K562 (cell line): ENCODE results near the gene CCDC97. TPM values are rescaled to one million over a fixed set of nuclear protein-coding genes. Genes with fewer than 3 reads are reported as not detected.

ENCODE experiments used
- BACH1 ChIP-seq: fragments of 200-800 bp; sonication (Bioruptor generic); IDR thresholded peaks from 2 replicates; pipeline ENCODE4 v1.6.1; 2016; ENCODE audit warnings: missing genetic modification characterization, missing compliant biosample characterization
- BMI1 ChIP-seq: fragments of 150-350 bp; IDR thresholded peaks from 2 replicates; pipeline ENCODE4 v1.6.1; 2014; ENCODE audit warnings: low read length
- CHD4 ChIP-seq: fragments of 200-600 bp; sonication (generic); IDR thresholded peaks from 3 replicates; pipeline ENCODE4 v1.6.1; 2012; ENCODE audit warnings: low read depth, mild to moderate bottlenecking, mixed read lengths, low read length, inconsistent platforms; ENCODE audit not compliant: insufficient read depth, insufficient replicate concordance, poor library complexity, severe bottlenecking
- DMBX1 ChIP-seq: fragments of 250-450 bp; sonication (Bioruptor Pico); IDR thresholded peaks from 2 replicates; pipeline ENCODE4 v1.8.0; 2022; ENCODE audit warnings: inconsistent platforms, mild to moderate bottlenecking, moderate library complexity, borderline replicate concordance
- HNRNPH1 ChIP-seq: fragments of 200-400 bp; formaldehyde crosslinking; optimal IDR thresholded peaks from 2 replicates; pipeline ENCODE3; 2017; ENCODE audit warnings: low read depth, mild to moderate bottlenecking, low read length, moderate library complexity
- JUNB ChIP-seq: fragments of 450-650 bp; formaldehyde crosslinking; conservative IDR thresholded peaks from 2 replicates; pipeline ENCODE4 v1.4.0; 2020; ENCODE audit warnings: mild to moderate bottlenecking
- NFIX ChIP-seq: fragments of 250-450 bp; sonication (Bioruptor Pico); IDR thresholded peaks from 2 replicates; pipeline ENCODE4 v1.4.0; 2020; ENCODE audit warnings: low read depth, mild to moderate bottlenecking, moderate library complexity
- RBFOX2 ChIP-seq: fragments of 200-400 bp; formaldehyde crosslinking; IDR thresholded peaks from 2 replicates; pipeline ENCODE4 v1.6.1; 2017; ENCODE audit warnings: low read depth, mild to moderate bottlenecking, low read length, moderate library complexity
- SMAD3 ChIP-seq: fragments of 450-650 bp; formaldehyde crosslinking; conservative IDR thresholded peaks from 2 replicates; pipeline ENCODE4 v1.4.0; 2020; ENCODE audit warnings: mild to moderate bottlenecking
- SRSF1 ChIP-seq: fragments of 200-400 bp; formaldehyde crosslinking; IDR thresholded peaks from 2 replicates; pipeline ENCODE4 v1.6.1; 2017; ENCODE audit warnings: mild to moderate bottlenecking, low read depth, low read length, moderate library complexity
- TARDBP ChIP-seq: fragments of 450-650 bp; IDR thresholded peaks from 2 replicates; pipeline ENCODE4 v1.6.1; 2016
- TFAM ChIP-seq: fragments of 250-450 bp; sonication (Bioruptor Pico); conservative IDR thresholded peaks from 2 replicates; pipeline ENCODE4 v1.5.0; 2021; ENCODE audit warnings: mild to moderate bottlenecking, moderate library complexity
- THRAP3 ChIP-seq: fragments of 450-650 bp; IDR thresholded peaks from 2 replicates; pipeline ENCODE4 v1.6.1; 2016; ENCODE audit warnings: mild to moderate bottlenecking, inconsistent platforms, borderline replicate concordance
- ZNF174 ChIP-seq: fragments of 250-450 bp; sonication (Bioruptor Pico); IDR thresholded peaks from 2 replicates; pipeline ENCODE4 v1.4.0; 2020; ENCODE audit warnings: mild to moderate bottlenecking
- ZNF583 ChIP-seq: fragments of 250-450 bp; sonication (Bioruptor Pico); IDR thresholded peaks from 2 replicates; pipeline ENCODE4 v1.4.0; 2020
- polyA plus RNA-seq, 8 experiments: library from polyadenylated mRNA; depleted of rRNA in 4 of 8; stranded (reverse) in 5 of 8; unstranded in 3 of 8; fragments of >200 nt; fragmentation: Nextera tagmentation in 2 of 8; fragmentation: Illumina TruSeq in 1 of 8; extraction: Ambion mirVana in 2 of 8; extraction: Trizol in 1 of 8; gene quantifications; 2 replicates each; pipeline versions ENCODE4 v1.2.1 to v1.2.3, GENCODE V29; 2011 to 2014; ENCODE audit warnings: inconsistent platforms in 1 of 8, missing spikeins in 1 of 8
- total RNA-seq, 7 experiments: library from RNA; depleted of rRNA in 6 of 7; stranded (reverse); fragments of >200 nt in 6 of 7; fragmentation: Illumina TruSeq in 2 of 7; extraction: Trizol in 2 of 7; gene quantifications; 2 replicates each; pipeline versions ENCODE4 v1.2.1 to v1.2.3, GENCODE V29; 2011 to 2021; ENCODE audit warnings: low replicate concordance in 1 of 7
- TF ChIP-seq, protein P1 (sequence below): fragments of 450-650 bp; IDR thresholded peaks from 2 replicates; pipeline ENCODE4 v1.6.1; 2016; ENCODE audit warnings: mild to moderate bottlenecking
- TF ChIP-seq, protein P2 (sequence below): sonication (generic); IDR thresholded peaks from 2 replicates; pipeline ENCODE4 v1.6.1; 2016
- TF ChIP-seq, protein P3 (sequence below): sonication (generic); formaldehyde crosslinking; IDR thresholded peaks from 2 replicates; pipeline ENCODE4 v1.8.0; 2022; ENCODE audit warnings: mild to moderate bottlenecking, low read depth, missing genetic modification reagents
- TF ChIP-seq, protein P4 (sequence below): sonication (generic); formaldehyde crosslinking; IDR thresholded peaks from 2 replicates; pipeline ENCODE4 v1.8.0; 2022; ENCODE audit warnings: mild to moderate bottlenecking, missing genetic modification reagents
- TF ChIP-seq, protein P5 (sequence below): sonication (generic); formaldehyde crosslinking; IDR thresholded peaks from 2 replicates; pipeline ENCODE4 v1.8.0; 2022; ENCODE audit warnings: missing genetic modification reagents, mild to moderate bottlenecking, moderate library complexity, borderline replicate concordance
- TF ChIP-seq, protein P6 (sequence below), 2 experiments: fragments of 250-450 bp in 1 of 2; fragments of 450-650 bp in 1 of 2; sonication (Bioruptor Pico) in 1 of 2; IDR thresholded peaks; 2 replicates each; pipeline versions ENCODE4 v1.6.1 to v1.8.0; 2016 to 2021; ENCODE audit warnings: mild to moderate bottlenecking in 2 of 2, moderate library complexity in 2 of 2, missing compliant biosample characterization in 1 of 2, missing genetic modification characterization in 1 of 2

CCDC97 gene
- total and polyA plus RNA-seq, 9 of the 15 experiments (the other 6 are each of a cell fraction or from before 2014, with no cell fraction given), result 0.60 to 16.5 (median 7.0) TPM

DNA sequence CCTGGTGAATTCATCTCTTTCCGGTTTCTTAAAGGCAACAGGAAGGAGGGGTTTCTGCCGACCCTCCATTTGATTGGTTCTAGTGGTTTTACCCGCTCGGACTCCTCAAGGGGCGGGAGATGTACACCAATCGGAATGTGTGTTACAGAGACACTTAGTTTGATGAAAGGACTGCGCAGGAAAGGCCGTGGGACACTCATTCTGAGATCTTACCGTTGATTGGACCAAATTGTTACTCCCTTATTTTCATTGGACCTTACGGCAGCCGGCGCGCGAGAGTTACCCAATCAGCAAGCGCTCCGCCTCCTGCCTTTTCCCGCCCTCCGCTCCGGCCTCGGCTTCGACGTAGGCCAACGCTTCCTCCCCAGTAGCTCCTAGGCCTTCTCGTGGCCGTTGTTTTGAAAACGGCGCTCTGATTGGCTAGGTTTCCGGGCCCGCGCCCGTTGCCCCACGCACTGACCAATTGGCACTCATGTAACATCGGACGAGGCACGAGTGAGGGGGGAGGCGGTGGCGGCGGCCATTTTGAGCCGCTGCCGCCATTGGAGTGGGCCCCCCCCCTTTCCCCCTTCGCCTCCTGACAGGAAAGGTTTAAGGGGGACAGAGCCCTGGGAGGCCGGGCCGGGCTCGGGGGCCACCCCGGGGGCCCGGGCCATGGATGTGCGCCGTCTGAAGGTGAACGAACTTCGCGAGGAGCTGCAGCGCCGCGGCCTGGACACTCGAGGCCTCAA is 46.0 kb upstream of the CCDC97 start, which contains the start of gene HNRNPUL1 (continued):
- TF ChIP-seq, protein P1, sequence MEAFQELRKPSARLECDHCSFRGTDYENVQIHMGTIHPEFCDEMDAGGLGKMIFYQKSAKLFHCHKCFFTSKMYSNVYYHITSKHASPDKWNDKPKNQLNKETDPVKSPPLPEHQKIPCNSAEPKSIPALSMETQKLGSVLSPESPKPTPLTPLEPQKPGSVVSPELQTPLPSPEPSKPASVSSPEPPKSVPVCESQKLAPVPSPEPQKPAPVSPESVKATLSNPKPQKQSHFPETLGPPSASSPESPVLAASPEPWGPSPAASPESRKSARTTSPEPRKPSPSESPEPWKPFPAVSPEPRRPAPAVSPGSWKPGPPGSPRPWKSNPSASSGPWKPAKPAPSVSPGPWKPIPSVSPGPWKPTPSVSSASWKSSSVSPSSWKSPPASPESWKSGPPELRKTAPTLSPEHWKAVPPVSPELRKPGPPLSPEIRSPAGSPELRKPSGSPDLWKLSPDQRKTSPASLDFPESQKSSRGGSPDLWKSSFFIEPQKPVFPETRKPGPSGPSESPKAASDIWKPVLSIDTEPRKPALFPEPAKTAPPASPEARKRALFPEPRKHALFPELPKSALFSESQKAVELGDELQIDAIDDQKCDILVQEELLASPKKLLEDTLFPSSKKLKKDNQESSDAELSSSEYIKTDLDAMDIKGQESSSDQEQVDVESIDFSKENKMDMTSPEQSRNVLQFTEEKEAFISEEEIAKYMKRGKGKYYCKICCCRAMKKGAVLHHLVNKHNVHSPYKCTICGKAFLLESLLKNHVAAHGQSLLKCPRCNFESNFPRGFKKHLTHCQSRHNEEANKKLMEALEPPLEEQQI, result peak; percentile 68
- TF ChIP-seq SMAD3 (0 out of 2 replicates have a peak, but pooled peaks have one; percentile 53), ZNF174 (no peak), NFIX (no peak), JUNB (CRISPR knock-in tag) (no peak), SRSF1 (peak; percentile 87; the same call in 1 of the 2 replicates), HNRNPH1 (no peak), BACH1 (no peak), TFAM (no peak), ZNF583 (CRISPR knock-in tag) (peak; percentile 75; the same call in 1 of the 2 replicates), CHD4 (no peak), BMI1 (no peak), RBFOX2 (peak; percentile 90), DMBX1 (CRISPR knock-in tag) (peak; percentile 66; the same call in 1 of the 2 replicates), THRAP3 (no peak), TARDBP (peak; percentile 98)
- TF ChIP-seq, protein P2, sequence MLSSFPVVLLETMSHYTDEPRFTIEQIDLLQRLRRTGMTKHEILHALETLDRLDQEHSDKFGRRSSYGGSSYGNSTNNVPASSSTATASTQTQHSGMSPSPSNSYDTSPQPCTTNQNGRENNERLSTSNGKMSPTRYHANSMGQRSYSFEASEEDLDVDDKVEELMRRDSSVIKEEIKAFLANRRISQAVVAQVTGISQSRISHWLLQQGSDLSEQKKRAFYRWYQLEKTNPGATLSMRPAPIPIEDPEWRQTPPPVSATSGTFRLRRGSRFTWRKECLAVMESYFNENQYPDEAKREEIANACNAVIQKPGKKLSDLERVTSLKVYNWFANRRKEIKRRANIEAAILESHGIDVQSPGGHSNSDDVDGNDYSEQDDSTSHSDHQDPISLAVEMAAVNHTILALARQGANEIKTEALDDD, result no peak
- TF ChIP-seq, protein P3, sequence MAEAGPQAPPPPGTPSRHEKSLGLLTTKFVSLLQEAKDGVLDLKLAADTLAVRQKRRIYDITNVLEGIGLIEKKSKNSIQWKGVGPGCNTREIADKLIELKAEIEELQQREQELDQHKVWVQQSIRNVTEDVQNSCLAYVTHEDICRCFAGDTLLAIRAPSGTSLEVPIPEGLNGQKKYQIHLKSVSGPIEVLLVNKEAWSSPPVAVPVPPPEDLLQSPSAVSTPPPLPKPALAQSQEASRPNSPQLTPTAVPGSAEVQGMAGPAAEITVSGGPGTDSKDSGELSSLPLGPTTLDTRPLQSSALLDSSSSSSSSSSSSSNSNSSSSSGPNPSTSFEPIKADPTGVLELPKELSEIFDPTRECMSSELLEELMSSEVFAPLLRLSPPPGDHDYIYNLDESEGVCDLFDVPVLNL (CRISPR knock-in tag), result peak; percentile 95
- TF ChIP-seq, protein P4, sequence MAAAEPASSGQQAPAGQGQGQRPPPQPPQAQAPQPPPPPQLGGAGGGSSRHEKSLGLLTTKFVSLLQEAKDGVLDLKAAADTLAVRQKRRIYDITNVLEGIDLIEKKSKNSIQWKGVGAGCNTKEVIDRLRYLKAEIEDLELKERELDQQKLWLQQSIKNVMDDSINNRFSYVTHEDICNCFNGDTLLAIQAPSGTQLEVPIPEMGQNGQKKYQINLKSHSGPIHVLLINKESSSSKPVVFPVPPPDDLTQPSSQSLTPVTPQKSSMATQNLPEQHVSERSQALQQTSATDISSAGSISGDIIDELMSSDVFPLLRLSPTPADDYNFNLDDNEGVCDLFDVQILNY (CRISPR knock-in tag), result 0 out of 2 replicates have a peak, but pooled peaks have one; percentile 59
- TF ChIP-seq, protein P5, sequence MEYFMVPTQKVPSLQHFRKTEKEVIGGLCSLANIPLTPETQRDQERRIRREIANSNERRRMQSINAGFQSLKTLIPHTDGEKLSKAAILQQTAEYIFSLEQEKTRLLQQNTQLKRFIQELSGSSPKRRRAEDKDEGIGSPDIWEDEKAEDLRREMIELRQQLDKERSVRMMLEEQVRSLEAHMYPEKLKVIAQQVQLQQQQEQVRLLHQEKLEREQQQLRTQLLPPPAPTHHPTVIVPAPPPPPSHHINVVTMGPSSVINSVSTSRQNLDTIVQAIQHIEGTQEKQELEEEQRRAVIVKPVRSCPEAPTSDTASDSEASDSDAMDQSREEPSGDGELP, result peak; percentile 69
- TF ChIP-seq, protein P6, sequence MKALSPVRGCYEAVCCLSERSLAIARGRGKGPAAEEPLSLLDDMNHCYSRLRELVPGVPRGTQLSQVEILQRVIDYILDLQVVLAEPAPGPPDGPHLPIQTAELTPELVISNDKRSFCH (CRISPR knock-in tag; IDR thresholded peaks at IDR 0.05), result no peak
- TF ChIP-seq, protein P6 (tag; IDR thresholded peaks at IDR 0.05), result peak; percentile 91
